ENCODE data around the gene SUSD6. TPM values are rescaled to one million over a fixed set of nuclear protein-coding genes. Genes with fewer than 3 reads are reported as not detected.
A peak's percentile ranks its signal among the peaks of the same experiment; 100 is the strongest.

SUSD6 gene
- total and polyA plus RNA-seq, 2 donors from 2014 or later: 14.3 to 84.2 TPM

DNA sequence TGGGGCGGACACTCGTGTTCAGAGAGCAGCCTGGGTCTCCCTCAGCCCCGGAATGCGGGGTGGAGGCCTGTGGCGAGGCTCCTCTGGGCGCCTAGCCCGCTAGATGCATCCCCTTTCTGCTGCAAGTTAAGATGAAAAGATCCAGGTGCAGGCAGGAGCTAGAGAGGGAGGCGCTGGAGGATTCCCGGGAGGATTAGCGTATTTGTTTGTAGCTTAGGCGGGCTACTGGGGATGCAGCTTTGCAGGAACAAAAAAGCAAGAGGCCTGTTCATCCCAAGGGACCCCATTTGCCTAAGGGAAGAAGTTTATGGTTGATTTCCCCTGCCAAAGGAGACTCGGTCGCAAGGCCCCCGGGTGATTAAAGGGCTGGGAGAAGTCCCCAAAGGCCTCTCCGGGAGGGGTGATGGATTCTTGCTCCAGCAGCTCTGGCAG, 37.5 kb upstream of the SUSD6 start:
- H3K4me3 ChIP-seq (ENCODE audit: low read length in 3 of 3): no peak overlapping the region
- intact Hi-C loops (cut with DNase I): no loop called here

DNA sequence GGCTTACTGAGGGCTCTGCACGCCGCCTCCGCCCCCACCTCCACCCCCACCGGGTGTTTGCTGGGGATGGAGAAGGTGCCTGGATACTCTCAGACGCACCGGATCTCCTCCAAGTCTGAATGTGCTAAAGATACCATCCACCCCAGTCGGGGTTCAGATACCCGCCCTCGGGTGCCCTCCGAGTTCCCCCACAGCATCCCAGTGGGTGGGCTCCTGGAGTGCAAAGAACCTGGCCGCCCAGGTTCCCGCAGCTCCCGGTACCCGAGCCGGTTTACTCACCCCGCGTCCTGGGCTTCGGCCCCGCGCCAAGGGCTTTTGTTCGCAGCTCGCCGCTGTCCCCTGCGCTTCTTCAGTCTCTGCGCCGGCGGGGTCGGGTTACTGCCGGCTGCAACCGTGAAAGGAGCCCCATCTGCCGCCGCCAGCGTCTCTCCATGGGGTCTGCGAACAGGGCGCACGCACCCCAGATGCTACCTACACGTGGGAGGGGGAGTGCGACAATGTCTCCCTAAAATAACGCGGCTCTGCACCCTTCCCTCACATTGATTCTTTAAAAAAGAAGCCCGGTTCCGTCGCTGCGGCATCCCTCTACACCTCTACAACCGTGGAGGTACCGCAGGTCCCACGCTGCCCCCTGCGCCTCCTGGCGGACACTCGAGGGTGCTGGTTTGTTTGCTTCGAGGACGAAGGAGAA, 37.0 kb upstream of the SUSD6 start, which contains the start of gene CCDC177:
TSS of gene CCDC177 (minus strand) at position 609 of the 691 bp plus-strand sequence. CDS start 1,249 bp downstream, outside the sequence.
- H3K27me3 ChIP-seq (ENCODE audit: control insufficient read depth, insufficient read depth, low read length): peaks cover 24% of the 10 kb centered on the region
- H3K36me3 ChIP-seq (ENCODE audit: control insufficient read depth in 2 of 3, insufficient read depth in 3 of 3, low read length in 3 of 3): no peaks in the 10 kb centered on the region
- intact Hi-C loops (cut with DNase I): no loop called here
- DNase-seq: peak; percentile 77 to 82 (median 77)
- H3K9ac ChIP-seq (ENCODE audit: low read length in 3 of 3): no peak within 1 kb of the TSS
- TF ChIP-seq, protein P1, sequence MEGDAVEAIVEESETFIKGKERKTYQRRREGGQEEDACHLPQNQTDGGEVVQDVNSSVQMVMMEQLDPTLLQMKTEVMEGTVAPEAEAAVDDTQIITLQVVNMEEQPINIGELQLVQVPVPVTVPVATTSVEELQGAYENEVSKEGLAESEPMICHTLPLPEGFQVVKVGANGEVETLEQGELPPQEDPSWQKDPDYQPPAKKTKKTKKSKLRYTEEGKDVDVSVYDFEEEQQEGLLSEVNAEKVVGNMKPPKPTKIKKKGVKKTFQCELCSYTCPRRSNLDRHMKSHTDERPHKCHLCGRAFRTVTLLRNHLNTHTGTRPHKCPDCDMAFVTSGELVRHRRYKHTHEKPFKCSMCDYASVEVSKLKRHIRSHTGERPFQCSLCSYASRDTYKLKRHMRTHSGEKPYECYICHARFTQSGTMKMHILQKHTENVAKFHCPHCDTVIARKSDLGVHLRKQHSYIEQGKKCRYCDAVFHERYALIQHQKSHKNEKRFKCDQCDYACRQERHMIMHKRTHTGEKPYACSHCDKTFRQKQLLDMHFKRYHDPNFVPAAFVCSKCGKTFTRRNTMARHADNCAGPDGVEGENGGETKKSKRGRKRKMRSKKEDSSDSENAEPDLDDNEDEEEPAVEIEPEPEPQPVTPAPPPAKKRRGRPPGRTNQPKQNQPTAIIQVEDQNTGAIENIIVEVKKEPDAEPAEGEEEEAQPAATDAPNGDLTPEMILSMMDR (IDR thresholded peaks at IDR 0.05; ENCODE audit: borderline replicate concordance, extremely low read depth, insufficient read depth): peak; percentile 74
- no peak within 1 kb of the TSS for H3K27ac ChIP-seq (ENCODE audit: low read depth in 2 of 2, low read length in 2 of 2)
- peaks cover 0 to 21% (median 0%) of the 10 kb centered on the region in 3 donors for H3K4me1 ChIP-seq (ENCODE audit: control insufficient read depth in 2 of 3, insufficient read depth in 2 of 3, low read depth in 1 of 3, low read length in 3 of 3)
- no peaks in the 10 kb centered on the region for H3K9me3 ChIP-seq (ENCODE audit: control insufficient read depth in 2 of 3, insufficient read depth in 1 of 3, low read length in 3 of 3)
- H3K4me3 ChIP-seq (ENCODE audit: low read length in 3 of 3): peak within 1 kb of the TSS in 1 of 3 donors; percentile 26
- FAIRE-seq: no peak

More for the DNA sequence above, 37.5 kb upstream of the SUSD6 start:
- H3K9me3 ChIP-seq (ENCODE audit: control insufficient read depth in 2 of 3, insufficient read depth in 1 of 3, low read length in 3 of 3): no peaks in the 10 kb centered on the region
- FAIRE-seq (no peak), DNase-seq (peak in 3 of 5 donors; percentile 22 to 69 (median 50))
- H3K27ac ChIP-seq (ENCODE audit: low read depth in 2 of 2, low read length in 2 of 2): no peak overlapping the region
- TF ChIP-seq, protein P1 (IDR thresholded peaks at IDR 0.05; ENCODE audit: borderline replicate concordance, extremely low read depth, insufficient read depth): no peak
- H3K4me1 ChIP-seq (ENCODE audit: control insufficient read depth in 2 of 3, insufficient read depth in 2 of 3, low read depth in 1 of 3, low read length in 3 of 3): peaks cover 0 to 21% (median 0%) of the 10 kb centered on the region in 3 donors
- peaks cover 28% of the 10 kb centered on the region for H3K27me3 ChIP-seq (ENCODE audit: control insufficient read depth, insufficient read depth, low read length)
- H3K9ac ChIP-seq (ENCODE audit: low read length in 3 of 3): no peak overlapping the region
- no peaks in the 10 kb centered on the region for H3K36me3 ChIP-seq (ENCODE audit: control insufficient read depth in 2 of 3, insufficient read depth in 3 of 3, low read length in 3 of 3)

DNA sequence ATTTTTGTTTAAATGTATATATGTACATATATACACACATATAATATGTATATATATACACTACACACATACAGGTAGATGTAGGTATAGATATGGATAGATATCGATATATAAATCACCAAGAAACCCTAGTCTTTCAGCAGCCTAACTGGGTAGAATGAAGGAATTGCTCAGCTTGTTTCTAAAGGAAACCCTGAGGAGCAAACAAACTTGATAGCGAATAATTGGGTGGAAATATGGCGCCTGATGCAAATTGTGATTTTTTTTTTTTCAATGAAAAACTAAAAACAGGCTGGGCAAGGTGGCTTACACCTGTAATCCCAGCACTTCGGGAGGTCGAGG, 36.5 kb upstream of the SUSD6 start:
- no peak overlapping the region for H3K9ac ChIP-seq (ENCODE audit: low read length in 3 of 3)
- DNase-seq (no peak), FAIRE-seq (no peak)
- no peak overlapping the region for H3K27ac ChIP-seq (ENCODE audit: low read depth in 2 of 2, low read length in 2 of 2)
- no peak overlapping the region for H3K4me3 ChIP-seq (ENCODE audit: low read length in 3 of 3)
- peaks cover 0 to 21% (median 0%) of the 10 kb centered on the region in 3 donors for H3K4me1 ChIP-seq (ENCODE audit: control insufficient read depth in 2 of 3, insufficient read depth in 2 of 3, low read depth in 1 of 3, low read length in 3 of 3)
- TF ChIP-seq, protein P1 (IDR thresholded peaks at IDR 0.05; ENCODE audit: borderline replicate concordance, extremely low read depth, insufficient read depth): no peak
- intact Hi-C loops (cut with DNase I): no loop called here
- H3K27me3 ChIP-seq (ENCODE audit: control insufficient read depth, insufficient read depth, low read length): peaks cover 19% of the 10 kb centered on the region
- no peaks in the 10 kb centered on the region for H3K9me3 ChIP-seq (ENCODE audit: control insufficient read depth in 2 of 3, insufficient read depth in 1 of 3, low read length in 3 of 3)
- no peaks in the 10 kb centered on the region for H3K36me3 ChIP-seq (ENCODE audit: control insufficient read depth in 2 of 3, insufficient read depth in 3 of 3, low read length in 3 of 3)

Data from kidney (tissue), 14 donors.